ENCODE results near the gene MICAL3. TPM values are rescaled to one million over a fixed set of nuclear protein-coding genes. Genes with fewer than 3 reads are reported as not detected.

The MICAL3 gene
- total RNA-seq, 1 experiment from 2014 or later, result 23.7 TPM

DNA sequence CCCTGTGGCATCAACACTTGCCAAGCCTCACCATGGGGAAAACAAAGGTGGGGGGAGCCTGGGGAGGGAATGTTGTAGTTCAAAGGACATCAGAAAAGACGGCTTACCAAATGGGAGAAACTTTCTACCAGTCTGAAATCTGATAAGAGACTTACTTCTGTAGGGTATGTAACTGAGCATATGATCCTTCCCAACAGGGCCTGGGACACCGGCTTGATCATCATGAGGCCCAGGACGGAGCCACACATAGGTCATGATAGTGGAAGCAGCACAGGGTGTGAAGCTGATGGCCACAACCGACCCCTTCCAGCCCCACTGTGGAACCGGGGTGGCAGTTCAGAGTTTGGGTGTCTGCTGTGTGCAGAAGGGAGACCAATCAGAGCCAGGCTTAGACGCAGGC is 51.1 kb downstream of the MICAL3 start:
- intact Hi-C loops (cut with micrococcal nuclease), result no loop called here
- CTCF ChIA-PET, result no interaction called here
- no peak overlapping the region for H3K9ac ChIP-seq (ENCODE audit: low read length)
- no peaks in the 10 kb centered on the region for H3F3A ChIP-seq (ENCODE audit: low read length, unreplicated experiment)
- H4K20me1 ChIP-seq (ENCODE audit: low read length), result peaks cover 14% of the 10 kb centered on the region; the same call in 1 of the 2 replicates
- ATAC-seq (peak; percentile 23; the same call in 1 of the 2 replicates), DNase-seq (no peak)
- H3K9me3 ChIP-seq (ENCODE audit: low read length), result no peaks in the 10 kb centered on the region
- H3K4me3 ChIP-seq (ENCODE audit: low read length), result no peak overlapping the region
- H3K27me3 ChIP-seq (ENCODE audit: low read length), result no peaks in the 10 kb centered on the region
- H3K27ac ChIP-seq (ENCODE audit: low read length), result peak overlapping the region; percentile 64
- H3K9me2 ChIP-seq (replicated peaks; ENCODE audit: low read length), result no peaks in the 10 kb centered on the region
- H2AFZ ChIP-seq (ENCODE audit: low read length), result no peak overlapping the region
- POLR2A ChIA-PET (ENCODE audit: unreplicated experiment), result no interaction called here
- peak overlapping the region; percentile 66 for H3K4me2 ChIP-seq (ENCODE audit: low read length)
- H3K4me1 ChIP-seq (ENCODE audit: insufficient read depth, low read length), result peaks cover 39% of the 10 kb centered on the region
- H3K36me3 ChIP-seq (ENCODE audit: low read depth, low read length), result no peaks in the 10 kb centered on the region; the same call in 1 of the 2 replicates
- H3K79me2 ChIP-seq (ENCODE audit: low read length), result peaks cover 97% of the 10 kb centered on the region
- no peak for TF ChIP-seq EZH2 (IDR thresholded peaks at IDR 0.05; ENCODE audit: low read length, unreplicated experiment)
- no peak for TF ChIP-seq EZH2phosphoT487 (IDR thresholded peaks at IDR 0.05; ENCODE audit: borderline replicate concordance, low read length)
- TF ChIP-seq, protein P1, sequence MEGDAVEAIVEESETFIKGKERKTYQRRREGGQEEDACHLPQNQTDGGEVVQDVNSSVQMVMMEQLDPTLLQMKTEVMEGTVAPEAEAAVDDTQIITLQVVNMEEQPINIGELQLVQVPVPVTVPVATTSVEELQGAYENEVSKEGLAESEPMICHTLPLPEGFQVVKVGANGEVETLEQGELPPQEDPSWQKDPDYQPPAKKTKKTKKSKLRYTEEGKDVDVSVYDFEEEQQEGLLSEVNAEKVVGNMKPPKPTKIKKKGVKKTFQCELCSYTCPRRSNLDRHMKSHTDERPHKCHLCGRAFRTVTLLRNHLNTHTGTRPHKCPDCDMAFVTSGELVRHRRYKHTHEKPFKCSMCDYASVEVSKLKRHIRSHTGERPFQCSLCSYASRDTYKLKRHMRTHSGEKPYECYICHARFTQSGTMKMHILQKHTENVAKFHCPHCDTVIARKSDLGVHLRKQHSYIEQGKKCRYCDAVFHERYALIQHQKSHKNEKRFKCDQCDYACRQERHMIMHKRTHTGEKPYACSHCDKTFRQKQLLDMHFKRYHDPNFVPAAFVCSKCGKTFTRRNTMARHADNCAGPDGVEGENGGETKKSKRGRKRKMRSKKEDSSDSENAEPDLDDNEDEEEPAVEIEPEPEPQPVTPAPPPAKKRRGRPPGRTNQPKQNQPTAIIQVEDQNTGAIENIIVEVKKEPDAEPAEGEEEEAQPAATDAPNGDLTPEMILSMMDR (conservative IDR thresholded peaks at IDR 0.05; ENCODE audit: low read depth, low read length), result no peak
- BruUV-seq (replicated peaks), result no TSS peak

DNA sequence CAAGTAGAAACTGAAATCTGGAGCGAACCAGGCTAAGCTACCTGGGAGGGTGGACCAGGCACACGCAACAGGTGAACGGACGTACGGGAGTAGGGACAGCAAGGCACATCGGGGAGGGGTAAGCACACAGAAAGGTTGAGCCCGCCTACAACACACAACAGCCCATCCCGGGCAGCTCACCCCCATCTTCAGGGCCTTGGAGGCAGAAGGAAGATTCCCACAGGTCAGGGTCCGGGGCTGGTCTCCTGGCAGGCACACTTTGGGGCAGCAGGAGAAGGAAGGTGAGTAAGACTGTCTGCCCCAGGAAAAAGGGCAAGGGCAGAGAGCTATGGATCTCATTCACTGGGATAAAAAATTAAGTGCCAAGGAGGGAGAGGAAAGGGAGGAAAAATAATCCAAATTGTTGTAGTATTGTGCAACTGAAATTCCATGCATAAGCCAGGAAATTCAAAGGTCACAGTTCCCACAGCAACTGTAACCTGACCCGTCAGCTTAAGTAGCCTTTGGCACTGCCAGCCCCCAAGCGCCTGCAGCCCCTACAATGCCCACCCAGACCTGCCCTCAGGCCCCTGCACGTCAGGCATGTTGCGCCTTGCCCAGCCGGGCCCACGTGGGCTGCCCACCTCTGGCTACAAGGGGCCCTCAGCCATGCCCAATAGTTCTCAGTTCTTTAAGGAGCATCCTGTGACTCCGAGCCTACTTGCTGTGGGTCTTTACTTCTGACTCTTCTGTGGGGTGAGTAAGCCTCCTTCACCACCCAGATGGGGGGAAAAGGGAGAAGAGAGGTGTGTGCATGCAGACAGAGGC is 51.8 kb downstream of the MICAL3 start:
- ChIA-PET CTCF (no interaction called here), POLR2A (ENCODE audit: unreplicated experiment) (no interaction called here)
- Histone ChIP-seq H3K27ac (ENCODE audit: low read length) (peak overlapping the region; percentile 64), H3K4me3 (ENCODE audit: low read length) (no peak overlapping the region), H3K9ac (ENCODE audit: low read length) (no peak overlapping the region), H3K27me3 (ENCODE audit: low read length) (no peaks in the 10 kb centered on the region), H3K36me3 (ENCODE audit: low read depth, low read length) (no peaks in the 10 kb centered on the region; the same call in 1 of the 2 replicates), H3K4me2 (ENCODE audit: low read length) (peak overlapping the region; percentile 66), H3K79me2 (ENCODE audit: low read length) (peaks cover 96% of the 10 kb centered on the region), H4K20me1 (ENCODE audit: low read length) (peaks cover 14% of the 10 kb centered on the region; the same call in 1 of the 2 replicates), H3K4me1 (ENCODE audit: insufficient read depth, low read length) (peaks cover 39% of the 10 kb centered on the region), H3K9me3 (ENCODE audit: low read length) (no peaks in the 10 kb centered on the region), H3F3A (ENCODE audit: low read length, unreplicated experiment) (no peaks in the 10 kb centered on the region), H2AFZ (ENCODE audit: low read length) (no peak overlapping the region), H3K9me2 (replicated peaks; ENCODE audit: low read length) (no peaks in the 10 kb centered on the region)
- TF ChIP-seq, protein P1 (conservative IDR thresholded peaks at IDR 0.05; ENCODE audit: low read depth, low read length), result no peak
- no peak for TF ChIP-seq EZH2phosphoT487 (IDR thresholded peaks at IDR 0.05; ENCODE audit: borderline replicate concordance, low read length)
- no peak for TF ChIP-seq EZH2 (IDR thresholded peaks at IDR 0.05; ENCODE audit: low read length, unreplicated experiment)
- ATAC-seq (peak; percentile 75), DNase-seq (peak; percentile 61)
- no TSS peak for BruUV-seq (replicated peaks)
- intact Hi-C loops (cut with micrococcal nuclease), result no loop called here

DNA sequence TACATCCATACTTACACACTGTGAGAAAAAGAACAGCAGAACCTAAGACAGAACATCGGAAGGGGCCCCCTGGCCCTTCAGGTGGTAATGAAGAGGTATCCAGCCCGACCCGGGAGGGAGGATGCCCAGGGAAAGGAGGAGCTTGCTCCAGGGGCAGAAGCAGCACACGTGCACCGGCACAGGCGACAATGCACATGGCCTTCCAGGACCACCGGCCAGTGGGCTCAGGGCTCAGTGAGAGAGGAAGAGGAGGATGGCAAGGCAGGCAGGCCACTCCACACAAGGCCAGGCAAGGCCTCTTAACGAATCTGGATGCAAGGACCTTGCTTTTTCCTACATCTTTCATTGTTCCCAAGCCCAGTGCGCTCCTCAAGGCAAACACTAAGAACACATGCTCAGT is 52.6 kb downstream of the MICAL3 start:
- no peaks in the 10 kb centered on the region for H3K27me3 ChIP-seq (ENCODE audit: low read length)
- no TSS peak for BruUV-seq (replicated peaks)
- no peak overlapping the region for H3K4me3 ChIP-seq (ENCODE audit: low read length)
- ATAC-seq (no peak), DNase-seq (no peak)
- ChIA-PET POLR2A (ENCODE audit: unreplicated experiment) (no interaction called here), CTCF (no interaction called here)
- H4K20me1 ChIP-seq (ENCODE audit: low read length), result peaks cover 14% of the 10 kb centered on the region; the same call in 1 of the 2 replicates
- TF ChIP-seq, protein P1 (conservative IDR thresholded peaks at IDR 0.05; ENCODE audit: low read depth, low read length), result no peak
- no peak for TF ChIP-seq EZH2 (IDR thresholded peaks at IDR 0.05; ENCODE audit: low read length, unreplicated experiment)
- no peak for TF ChIP-seq EZH2phosphoT487 (IDR thresholded peaks at IDR 0.05; ENCODE audit: borderline replicate concordance, low read length)
- H3K36me3 ChIP-seq (ENCODE audit: low read depth, low read length), result no peaks in the 10 kb centered on the region; the same call in 1 of the 2 replicates
- peaks cover 96% of the 10 kb centered on the region for H3K79me2 ChIP-seq (ENCODE audit: low read length)
- H3K9ac ChIP-seq (ENCODE audit: low read length), result no peak overlapping the region
- H3F3A ChIP-seq (ENCODE audit: low read length, unreplicated experiment), result no peaks in the 10 kb centered on the region
- H3K4me2 ChIP-seq (ENCODE audit: low read length), result no peak overlapping the region
- no peaks in the 10 kb centered on the region for H3K9me3 ChIP-seq (ENCODE audit: low read length)
- H3K4me1 ChIP-seq (ENCODE audit: insufficient read depth, low read length), result peaks cover 39% of the 10 kb centered on the region
- intact Hi-C loops (cut with micrococcal nuclease), result no loop called here
- no peak overlapping the region for H3K27ac ChIP-seq (ENCODE audit: low read length)
- no peak overlapping the region for H2AFZ ChIP-seq (ENCODE audit: low read length)
- no peaks in the 10 kb centered on the region for H3K9me2 ChIP-seq (replicated peaks; ENCODE audit: low read length)
